Activated CD4-positive, alpha-beta T cell treated with anti-CD3 and anti-CD28 coated beads, Interleukin-2, amount 10 ng/mL, durations not matched to agents 24 days and 14 days (primary cell): ENCODE measurements around the gene RYR3. TPM values are rescaled to one million over a fixed set of nuclear protein-coding genes. Genes with fewer than 3 reads are reported as not detected.

Experiments
- DNase-seq: peaks from one replicate; pipeline ENCODE4 v3.0.0; 2022
- H3K27ac Mint-ChIP-seq: one replicate; pipeline ENCODE4 v1.8.0; 2022; ENCODE audit warnings: mild to moderate bottlenecking, mixed read lengths
- H3K27me3 Mint-ChIP-seq: one replicate; pipeline ENCODE4 v1.8.0; 2022; ENCODE audit warnings: mixed read lengths
- H3K36me3 Mint-ChIP-seq: one replicate; pipeline ENCODE4 v1.8.0; 2022; ENCODE audit warnings: low read depth, mild to moderate bottlenecking, mixed read lengths
- H3K4me1 Mint-ChIP-seq: one replicate; pipeline ENCODE4 v1.8.0; 2021; ENCODE audit warnings: mixed read lengths
- H3K4me3 Mint-ChIP-seq: one replicate; pipeline ENCODE4 v1.8.0; 2022; ENCODE audit warnings: mild to moderate bottlenecking, moderate library complexity, mixed read lengths
- H3K9me3 Mint-ChIP-seq: one replicate; pipeline ENCODE4 v1.8.0; 2021; ENCODE audit warnings: mixed read lengths
- intact Hi-C: fragments of 100-400 bp; cut with micrococcal nuclease; formaldehyde crosslinking; loops from one replicate; pipeline ENCODE4 v1.15.1; 2023
- total RNA-seq: library from RNA; stranded (reverse); gene quantifications from 2 replicates; pipeline ENCODE4 v1.2.3, GENCODE V29; 2022

The RYR3 gene
- total RNA-seq, 1 donor from 2014 or later: not detected

DNA sequence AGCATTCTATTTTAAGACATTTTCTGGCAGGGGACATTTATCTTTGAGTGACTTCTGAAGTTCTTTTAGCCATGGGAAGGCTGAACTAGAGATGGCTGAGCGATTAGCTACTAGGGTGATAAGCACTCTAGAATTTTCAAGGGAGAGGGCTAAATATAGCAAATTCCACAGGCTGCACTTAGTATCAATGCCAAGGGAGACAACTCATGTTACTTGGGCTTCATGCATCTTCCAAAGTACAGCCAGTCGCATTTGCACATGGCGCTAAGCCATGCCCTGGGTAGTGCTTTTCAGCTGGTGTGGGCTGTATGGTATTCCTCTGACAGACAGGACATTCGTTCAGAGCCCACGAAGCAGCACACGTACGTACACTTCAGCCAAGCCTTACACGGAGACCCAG, 69.6 kb downstream of the RYR3 start:
- Mint-ChIP-seq H3K36me3 (no peaks in the 10 kb centered on the region), H3K4me1 (no peaks in the 10 kb centered on the region), H3K9me3 (no peaks in the 10 kb centered on the region), H3K27ac (no peak overlapping the region), H3K4me3 (no peak overlapping the region), H3K27me3 (no peaks in the 10 kb centered on the region)
- DNase-seq: no peak
- intact Hi-C loops: no loop called here

DNA sequence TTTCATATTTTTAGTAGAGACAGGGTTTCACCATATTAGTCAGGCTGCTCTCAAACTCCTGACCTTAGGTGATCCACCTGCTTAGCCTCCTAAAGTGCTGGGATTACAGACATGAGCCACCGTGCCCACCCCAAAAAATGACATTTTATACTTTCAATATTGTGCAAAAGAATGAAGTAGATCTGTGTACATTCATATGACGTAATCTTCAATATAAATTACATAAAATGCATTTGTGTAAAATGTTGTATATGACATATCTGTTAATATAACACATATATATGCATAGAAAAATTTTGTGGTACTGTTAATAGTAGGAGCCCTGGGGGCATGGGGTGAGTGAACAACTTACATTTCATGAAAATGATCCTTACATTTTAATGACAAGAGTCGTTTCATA, 71.7 kb downstream of the RYR3 start:
- H3K36me3 Mint-ChIP-seq: no peaks in the 10 kb centered on the region
- intact Hi-C loops: no loop called here

GRCh38 chr15:33384307-33384706, 73.5 kb downstream of the RYR3 start:
- Mint-ChIP-seq H3K4me3 (no peak overlapping the region), H3K36me3 (no peaks in the 10 kb centered on the region), H3K4me1 (no peaks in the 10 kb centered on the region), H3K9me3 (no peaks in the 10 kb centered on the region), H3K27me3 (no peaks in the 10 kb centered on the region), H3K27ac (no peak overlapping the region)
- intact Hi-C loops: no loop called here
- DNase-seq: no peak

More for the DNA sequence above, 71.7 kb downstream of the RYR3 start:
- Mint-ChIP-seq H3K27ac (no peak overlapping the region), H3K27me3 (no peaks in the 10 kb centered on the region), H3K9me3 (no peaks in the 10 kb centered on the region), H3K4me3 (no peak overlapping the region), H3K4me1 (no peaks in the 10 kb centered on the region)
- DNase-seq: no peak

- Mint-ChIP-seq H3K9me3 (no peaks in the 10 kb centered on the region), H3K27ac (no peak overlapping the region), H3K4me1 (no peaks in the 10 kb centered on the region), H3K36me3 (no peaks in the 10 kb centered on the region), H3K27me3 (peaks cover 1% of the 10 kb centered on the region), H3K4me3 (no peak overlapping the region)
- intact Hi-C loops: no loop called here
- DNase-seq: no peak
Observed at GRCh38 chr15:33392453-33392852, 81.7 kb downstream of the RYR3 start.

GRCh38 chr15:33393546-33393945, 82.8 kb downstream of the RYR3 start:
- Mint-ChIP-seq H3K27ac (no peak overlapping the region), H3K9me3 (no peaks in the 10 kb centered on the region), H3K27me3 (peaks cover 1% of the 10 kb centered on the region), H3K4me3 (no peak overlapping the region), H3K36me3 (no peaks in the 10 kb centered on the region), H3K4me1 (no peaks in the 10 kb centered on the region)
- no peak for DNase-seq
- intact Hi-C loops: no loop called here

- H3K9me3 Mint-ChIP-seq: no peaks in the 10 kb centered on the region
- intact Hi-C loops: no loop called here
Observed at GRCh38 chr15:33395321-33395720, 84.6 kb downstream of the RYR3 start.

DNA sequence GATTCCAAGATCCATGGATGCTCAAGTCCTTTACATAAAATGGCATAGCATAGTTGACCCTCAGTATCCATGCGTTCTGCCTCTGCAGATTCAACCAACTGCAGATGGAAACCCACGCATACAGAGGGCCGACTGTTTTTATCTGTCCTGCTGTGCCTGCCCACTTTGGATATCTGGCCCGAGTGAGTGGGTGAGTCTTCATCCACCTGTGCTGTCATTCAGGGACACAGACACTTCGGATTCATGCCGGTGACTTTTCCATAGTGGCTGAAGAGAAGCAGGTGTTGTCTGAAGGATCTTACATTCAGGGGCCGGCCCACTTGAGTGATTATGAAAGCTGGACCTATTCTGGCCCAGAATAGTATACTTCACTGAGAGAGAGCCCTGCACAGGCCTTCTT, 85.1 kb downstream of the RYR3 start:
- H3K4me1 Mint-ChIP-seq: no peaks in the 10 kb centered on the region
- H3K36me3 Mint-ChIP-seq: no peaks in the 10 kb centered on the region
- peaks cover 1% of the 10 kb centered on the region for H3K27me3 Mint-ChIP-seq
- H3K27ac Mint-ChIP-seq: no peak overlapping the region
- H3K9me3 Mint-ChIP-seq: no peaks in the 10 kb centered on the region
- DNase-seq: no peak
- no peak overlapping the region for H3K4me3 Mint-ChIP-seq
- intact Hi-C loops: no loop called here

More at GRCh38 chr15:33395321-33395720, 84.6 kb downstream of the RYR3 start:
- H3K36me3 Mint-ChIP-seq: no peaks in the 10 kb centered on the region
- H3K27ac Mint-ChIP-seq: no peak overlapping the region
- H3K4me1 Mint-ChIP-seq: no peaks in the 10 kb centered on the region
- DNase-seq: no peak
- no peak overlapping the region for H3K4me3 Mint-ChIP-seq
- H3K27me3 Mint-ChIP-seq: peaks cover 1% of the 10 kb centered on the region

GRCh38 chr15:33396475-33396874, 85.7 kb downstream of the RYR3 start:
- intact Hi-C loops: no loop called here
- peaks cover 1% of the 10 kb centered on the region for H3K27me3 Mint-ChIP-seq
- no peaks in the 10 kb centered on the region for H3K9me3 Mint-ChIP-seq
- no peaks in the 10 kb centered on the region for H3K36me3 Mint-ChIP-seq
- no peak overlapping the region for H3K4me3 Mint-ChIP-seq
- no peak for DNase-seq
- H3K27ac Mint-ChIP-seq: no peak overlapping the region
- H3K4me1 Mint-ChIP-seq: no peaks in the 10 kb centered on the region

GRCh38 chr15:33398555-33398954, 87.8 kb downstream of the RYR3 start:
- H3K4me1 Mint-ChIP-seq: no peaks in the 10 kb centered on the region
- intact Hi-C loops: no loop called here
- no peak overlapping the region for H3K4me3 Mint-ChIP-seq
- no peaks in the 10 kb centered on the region for H3K27me3 Mint-ChIP-seq
- no peaks in the 10 kb centered on the region for H3K9me3 Mint-ChIP-seq
- H3K27ac Mint-ChIP-seq: no peak overlapping the region
- no peaks in the 10 kb centered on the region for H3K36me3 Mint-ChIP-seq
- no peak for DNase-seq

DNA sequence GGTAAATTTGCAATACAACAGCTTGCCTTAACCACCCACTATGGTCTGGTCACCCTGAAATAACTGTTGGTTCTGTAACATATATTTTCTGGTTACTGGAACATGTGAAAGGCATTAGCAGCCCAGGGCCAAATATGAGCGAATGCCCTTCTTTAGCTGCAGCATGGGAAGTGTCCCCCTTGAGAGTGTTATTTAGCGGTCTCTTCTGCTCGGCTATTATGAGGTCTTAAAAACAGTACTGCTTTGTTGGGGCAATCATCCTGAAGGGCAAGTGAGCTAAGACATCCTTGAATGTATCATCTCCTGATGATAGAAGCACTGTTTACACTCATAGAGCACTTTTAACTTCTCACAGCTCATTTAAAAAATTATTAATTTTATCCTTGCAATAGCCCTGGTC, 90.2 kb downstream of the RYR3 start:
- Mint-ChIP-seq H3K27me3 (no peaks in the 10 kb centered on the region), H3K4me1 (no peaks in the 10 kb centered on the region), H3K4me3 (no peak overlapping the region), H3K36me3 (no peaks in the 10 kb centered on the region), H3K27ac (no peak overlapping the region), H3K9me3 (no peaks in the 10 kb centered on the region)
- intact Hi-C loops: no loop called here
- no peak for DNase-seq

DNA sequence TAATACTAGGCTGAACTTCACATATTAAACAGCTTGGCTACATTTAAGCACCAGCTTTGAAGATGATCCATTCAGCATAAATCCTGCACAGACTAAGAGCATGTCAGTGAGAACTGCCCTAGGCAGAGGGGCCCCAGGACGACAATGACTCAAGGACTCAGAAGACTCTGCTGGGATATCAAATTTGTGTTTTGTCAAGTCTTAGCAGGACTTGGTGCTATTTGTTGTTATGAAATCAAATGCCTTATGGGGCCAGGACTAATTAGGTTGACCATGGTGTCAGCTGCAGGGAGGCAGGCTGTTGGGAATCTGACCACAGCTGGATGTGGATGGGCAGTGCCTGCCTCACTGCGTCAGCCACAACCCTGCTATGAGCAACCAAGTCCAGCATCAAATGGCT, 91.8 kb downstream of the RYR3 start:
- H3K27ac Mint-ChIP-seq: no peak overlapping the region
- DNase-seq: no peak
- intact Hi-C loops: no loop called here
- no peaks in the 10 kb centered on the region for H3K4me1 Mint-ChIP-seq
- H3K9me3 Mint-ChIP-seq: no peaks in the 10 kb centered on the region
- no peak overlapping the region for H3K4me3 Mint-ChIP-seq
- no peaks in the 10 kb centered on the region for H3K27me3 Mint-ChIP-seq
- H3K36me3 Mint-ChIP-seq: no peaks in the 10 kb centered on the region

DNA sequence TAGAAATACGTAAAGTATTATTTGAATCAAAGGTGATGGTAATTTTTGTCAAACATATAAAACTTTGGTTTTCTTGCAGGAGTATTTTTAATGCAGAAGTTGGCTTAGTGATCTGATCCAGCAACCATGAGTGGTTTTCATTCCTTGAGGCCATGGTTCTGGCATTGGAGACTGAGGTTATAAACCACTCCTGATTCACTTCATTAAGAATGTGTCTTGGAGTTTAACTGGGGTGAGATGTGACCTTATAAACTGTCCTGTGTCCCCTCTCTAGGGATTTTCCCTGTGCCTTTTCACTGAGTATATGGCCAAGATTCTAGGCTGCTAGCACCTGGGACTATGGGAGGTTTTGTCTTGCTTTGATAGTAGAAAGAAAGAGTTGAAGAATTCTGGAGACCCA, 94.3 kb downstream of the RYR3 start:
- no peak overlapping the region for H3K4me3 Mint-ChIP-seq
- no peak for DNase-seq
- H3K36me3 Mint-ChIP-seq: no peaks in the 10 kb centered on the region
- no peaks in the 10 kb centered on the region for H3K4me1 Mint-ChIP-seq
- intact Hi-C loops: no loop called here
- no peak overlapping the region for H3K27ac Mint-ChIP-seq
- no peaks in the 10 kb centered on the region for H3K27me3 Mint-ChIP-seq
- no peaks in the 10 kb centered on the region for H3K9me3 Mint-ChIP-seq

GRCh38 chr15:33411596-33412540, 101.1 kb downstream of the RYR3 start:
- H3K36me3 Mint-ChIP-seq: no peaks in the 10 kb centered on the region
- intact Hi-C loops: no loop called here
- no peaks in the 10 kb centered on the region for H3K9me3 Mint-ChIP-seq
- H3K4me1 Mint-ChIP-seq: no peaks in the 10 kb centered on the region
- no peak overlapping the region for H3K4me3 Mint-ChIP-seq
- no peaks in the 10 kb centered on the region for H3K27me3 Mint-ChIP-seq
- H3K27ac Mint-ChIP-seq: no peak overlapping the region
- DNase-seq: no peak

DNA sequence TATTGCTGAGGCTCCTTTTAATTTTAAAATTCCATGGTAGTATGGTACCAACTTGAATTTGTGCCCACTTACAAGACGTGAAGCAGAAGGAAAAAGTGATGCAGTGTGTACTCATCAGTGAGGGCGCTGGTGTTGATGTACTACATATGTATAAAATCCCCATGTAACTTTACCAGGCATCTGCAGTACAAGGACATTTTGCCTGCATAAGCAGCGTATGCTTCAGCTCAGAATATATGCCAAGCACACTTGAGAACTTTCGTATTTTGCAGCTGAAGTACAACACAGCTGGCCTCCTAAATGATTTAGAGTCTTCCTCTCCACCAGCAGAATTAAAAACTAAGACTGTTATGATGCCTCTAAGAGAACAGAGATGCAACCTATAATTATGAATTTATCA, 108.9 kb downstream of the RYR3 start:
- H3K27me3 Mint-ChIP-seq: no peaks in the 10 kb centered on the region
- intact Hi-C loops: no loop called here
- H3K36me3 Mint-ChIP-seq: no peaks in the 10 kb centered on the region
- H3K9me3 Mint-ChIP-seq: no peaks in the 10 kb centered on the region
- no peak for DNase-seq
- no peak overlapping the region for H3K27ac Mint-ChIP-seq
- H3K4me3 Mint-ChIP-seq: no peak overlapping the region
- H3K4me1 Mint-ChIP-seq: no peaks in the 10 kb centered on the region

DNA sequence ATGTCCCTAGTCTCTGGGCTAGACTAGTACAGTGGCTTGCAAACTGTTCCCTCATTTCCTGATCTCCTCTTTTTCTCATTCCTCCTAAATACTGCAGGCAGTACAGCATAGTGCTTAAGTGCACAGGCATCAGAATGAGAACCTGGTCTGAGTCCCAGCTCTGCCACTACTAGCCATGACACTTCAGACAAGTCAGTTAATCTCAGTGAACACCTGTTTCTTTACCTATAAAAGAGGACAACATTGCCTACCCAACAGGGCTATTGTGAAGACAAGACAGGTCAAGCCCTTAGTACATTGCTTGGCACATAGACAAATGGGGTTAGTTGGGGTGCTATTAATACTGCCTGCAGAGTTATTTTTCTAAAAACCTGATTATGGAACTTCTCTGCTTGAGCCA, 113.3 kb downstream of the RYR3 start:
- Mint-ChIP-seq H3K27ac (no peak overlapping the region), H3K36me3 (no peaks in the 10 kb centered on the region), H3K4me3 (no peak overlapping the region), H3K4me1 (no peaks in the 10 kb centered on the region), H3K9me3 (no peaks in the 10 kb centered on the region), H3K27me3 (no peaks in the 10 kb centered on the region)
- no peak for DNase-seq
- intact Hi-C loops: no loop called here
